Upper lobe of right lung (tissue), 1 donor: Measurements from ENCODE around the gene TPT1. TPM values are rescaled to one million over a fixed set of nuclear protein-coding genes. Genes with fewer than 3 reads are reported as not detected.

Source experiments
- ATAC-seq: fragments of 200-7000 bp; cut with Tn5 transposase; one replicate; pipeline ENCODE4 v1.9.1; 2020; ENCODE audit warnings: mild to moderate bottlenecking, moderate library complexity
- DNase-seq: peaks from one replicate; pipeline ENCODE4 v3.0.0-alpha.2; 2020
- H3K27ac ChIP-seq: fragments of 200-600 bp; one replicate; pipeline ENCODE4 v1.8.0; 2022
- H3K27me3 ChIP-seq: fragments of 200-600 bp; one replicate; pipeline ENCODE4 v1.8.0; 2022; ENCODE audit warnings: mild to moderate bottlenecking
- H3K36me3 ChIP-seq: fragments of 200-600 bp; one replicate; pipeline ENCODE4 v1.8.0; 2022
- H3K4me1 ChIP-seq: fragments of 200-600 bp; one replicate; pipeline ENCODE4 v1.8.0; 2022
- H3K4me3 ChIP-seq: fragments of 200-600 bp; one replicate; pipeline ENCODE4 v1.8.0; 2022; ENCODE audit warnings: mild to moderate bottlenecking
- H3K9me3 ChIP-seq: fragments of 200-600 bp; one replicate; pipeline ENCODE4 v1.8.0; 2022
- intact Hi-C: fragments of 100-400 bp; cut with DNase I; formaldehyde crosslinking; loops from one replicate; pipeline ENCODE4 v1.11.0; 2022
- total RNA-seq: library from RNA; stranded (reverse); fragmentation: NEBNext Ultra II Directional; extraction: Animal tissue kit (Norgen Biotek cat#: 25700); gene quantifications from one replicate; pipeline ENCODE4 v1.2.1, GENCODE V29; 2021
- TF ChIP-seq, protein P1 (sequence below): fragments of 200-600 bp; IDR thresholded peaks from one replicate; pipeline ENCODE4 v1.8.0; 2022; ENCODE audit warnings: antibody characterized with exemption
- donor health status: DM: no; HTN: yes; CAD: no; lungs with severe emphysema.

Gene TPT1
- total RNA-seq, 1 donor from 2014 or later = 4,924 TPM

- H3K27me3 ChIP-seq = no peaks in the 10 kb centered on the region
- no peak overlapping the region for H3K27ac ChIP-seq
- H3K9me3 ChIP-seq = no peaks in the 10 kb centered on the region
- H3K4me3 ChIP-seq = no peak overlapping the region
- intact Hi-C loops = no loop called here
- H3K36me3 ChIP-seq = peaks cover 5% of the 10 kb centered on the region
- TF ChIP-seq, protein P1, sequence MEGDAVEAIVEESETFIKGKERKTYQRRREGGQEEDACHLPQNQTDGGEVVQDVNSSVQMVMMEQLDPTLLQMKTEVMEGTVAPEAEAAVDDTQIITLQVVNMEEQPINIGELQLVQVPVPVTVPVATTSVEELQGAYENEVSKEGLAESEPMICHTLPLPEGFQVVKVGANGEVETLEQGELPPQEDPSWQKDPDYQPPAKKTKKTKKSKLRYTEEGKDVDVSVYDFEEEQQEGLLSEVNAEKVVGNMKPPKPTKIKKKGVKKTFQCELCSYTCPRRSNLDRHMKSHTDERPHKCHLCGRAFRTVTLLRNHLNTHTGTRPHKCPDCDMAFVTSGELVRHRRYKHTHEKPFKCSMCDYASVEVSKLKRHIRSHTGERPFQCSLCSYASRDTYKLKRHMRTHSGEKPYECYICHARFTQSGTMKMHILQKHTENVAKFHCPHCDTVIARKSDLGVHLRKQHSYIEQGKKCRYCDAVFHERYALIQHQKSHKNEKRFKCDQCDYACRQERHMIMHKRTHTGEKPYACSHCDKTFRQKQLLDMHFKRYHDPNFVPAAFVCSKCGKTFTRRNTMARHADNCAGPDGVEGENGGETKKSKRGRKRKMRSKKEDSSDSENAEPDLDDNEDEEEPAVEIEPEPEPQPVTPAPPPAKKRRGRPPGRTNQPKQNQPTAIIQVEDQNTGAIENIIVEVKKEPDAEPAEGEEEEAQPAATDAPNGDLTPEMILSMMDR = no peak
- ATAC-seq (no peak), DNase-seq (no peak)
- peaks cover 11% of the 10 kb centered on the region for H3K4me1 ChIP-seq
These were observed 32.2 kb upstream of the TPT1 start for GRCh38 chr13:45373162-45373547.

DNA sequence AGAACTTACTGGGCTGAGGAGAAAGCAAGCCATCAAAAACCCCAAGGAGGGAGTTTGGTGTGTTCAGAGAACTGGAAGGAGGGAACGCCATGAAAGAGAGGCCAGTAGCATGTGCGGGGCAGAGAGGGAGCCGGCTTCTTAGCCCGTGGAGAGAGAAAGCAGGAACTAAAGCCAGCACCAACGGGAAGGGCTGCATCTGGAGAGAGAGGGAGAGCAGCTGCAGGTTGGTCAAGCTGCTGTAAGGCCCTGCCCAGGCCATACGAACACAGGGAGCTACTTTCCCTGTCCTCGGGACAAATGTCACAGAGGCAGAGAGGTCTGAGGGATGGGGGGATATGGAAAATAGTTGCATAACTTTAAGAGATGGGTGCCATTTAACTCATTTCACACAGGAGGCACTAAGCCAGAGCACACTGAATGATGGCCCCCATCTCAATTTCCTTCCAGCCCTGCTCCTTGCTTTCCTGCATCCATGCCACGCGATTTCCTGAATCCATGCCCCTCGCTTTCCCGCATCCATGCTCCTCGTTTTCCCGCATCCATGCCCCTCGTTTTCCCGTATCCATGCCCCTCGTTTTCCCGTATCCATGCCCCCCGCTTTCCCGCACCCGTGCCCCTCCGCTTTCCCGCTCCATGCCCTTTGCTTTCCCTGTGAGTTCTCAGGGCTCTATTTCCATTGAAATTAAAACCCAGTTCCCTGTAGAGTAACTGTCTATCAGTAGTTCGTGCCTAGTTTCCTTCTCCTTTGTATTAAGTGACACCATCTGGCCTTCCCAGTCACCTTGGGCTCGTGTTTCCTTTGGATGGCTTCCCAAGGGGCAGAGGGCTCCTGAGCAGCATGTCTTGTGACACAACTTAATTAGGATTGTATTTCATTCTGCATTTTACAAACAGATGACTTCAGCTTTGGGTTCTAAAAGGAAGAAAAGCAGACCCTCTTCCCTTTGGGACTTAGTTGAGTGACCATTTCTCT is 31.5 kb upstream of the TPT1 start:
- no peak overlapping the region for H3K27ac ChIP-seq
- DNase-seq (no peak), ATAC-seq (no peak)
- H3K9me3 ChIP-seq = no peaks in the 10 kb centered on the region
- H3K27me3 ChIP-seq = no peaks in the 10 kb centered on the region
- TF ChIP-seq, protein P1 = no peak
- H3K36me3 ChIP-seq = peaks cover 5% of the 10 kb centered on the region
- H3K4me3 ChIP-seq = no peak overlapping the region
- peaks cover 11% of the 10 kb centered on the region for H3K4me1 ChIP-seq
- intact Hi-C loops = no loop called here

- TF ChIP-seq, protein P1 = peak; percentile 97
- intact Hi-C loops = no loop called here
- ATAC-seq = peak; percentile 89
- Histone ChIP-seq H3K27ac (no peak overlapping the region), H3K4me1 (peaks cover 11% of the 10 kb centered on the region), H3K4me3 (no peak overlapping the region), H3K9me3 (no peaks in the 10 kb centered on the region), H3K36me3 (peaks cover 5% of the 10 kb centered on the region), H3K27me3 (no peaks in the 10 kb centered on the region)
- DNase-seq = peak; percentile 82
These were observed 30.0 kb upstream of the TPT1 start for GRCh38 chr13:45370922-45371406.

GRCh38 chr13:45369116-45369515 is 28.1 kb upstream of the TPT1 start:
- TF ChIP-seq, protein P1 = no peak
- Histone ChIP-seq H3K4me3 (no peak overlapping the region), H3K36me3 (peaks cover 5% of the 10 kb centered on the region), H3K27ac (no peak overlapping the region), H3K27me3 (no peaks in the 10 kb centered on the region), H3K9me3 (no peaks in the 10 kb centered on the region), H3K4me1 (peaks cover 11% of the 10 kb centered on the region)
- ATAC-seq (no peak), DNase-seq (no peak)
- intact Hi-C loops = no loop called here

DNA sequence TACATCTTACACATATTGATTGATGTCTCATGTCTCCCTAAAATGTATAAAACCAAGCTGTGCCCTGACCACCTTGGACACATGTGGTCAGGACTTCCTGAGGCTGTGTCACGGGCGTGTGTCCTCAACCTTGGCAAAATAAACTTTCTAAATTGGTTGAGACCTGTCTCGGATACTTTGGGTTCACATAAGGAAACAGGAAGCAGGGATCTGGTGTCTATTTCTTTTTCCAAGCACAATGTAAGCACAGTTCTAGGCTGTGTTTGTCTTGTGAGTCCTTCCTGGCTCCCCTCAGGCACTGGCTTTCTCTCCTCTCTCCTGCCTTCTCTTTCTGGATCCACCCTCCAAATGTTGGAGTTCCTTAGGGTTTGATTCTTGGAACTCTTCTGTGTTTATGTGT is 27.6 kb upstream of the TPT1 start:
- no peak for ATAC-seq
- intact Hi-C loops = no loop called here
- no peak overlapping the region for H3K27ac ChIP-seq

More for the DNA sequence above, 27.6 kb upstream of the TPT1 start:
- peaks cover 5% of the 10 kb centered on the region for H3K36me3 ChIP-seq
- peaks cover 11% of the 10 kb centered on the region for H3K4me1 ChIP-seq
- H3K27me3 ChIP-seq = no peaks in the 10 kb centered on the region
- no peak for DNase-seq
- no peaks in the 10 kb centered on the region for H3K9me3 ChIP-seq
- no peak overlapping the region for H3K4me3 ChIP-seq
- TF ChIP-seq, protein P1 = no peak
